ENCODE data around the gene PRX.
"Not testable (repeated sequence)": the region's sequence is repeated elsewhere in the genome, so short reads cannot be mapped to it uniquely, and the experiment has no call there.

PRX gene

GRCh38 chr19:40414542-40415535 lies 1.7 kb upstream of the PRX start:
- WGBS, 2 experiments (ENCODE audit: insufficient coverage in 2 of 2), result 86 to 93% methylated on average over 15 to 17 of the region's 21 CpGs
- no peaks in the 10 kb centered on the region for H3K9me3 ChIP-seq (ENCODE audit: control insufficient read depth, low read length)
- H3K4me3 ChIP-seq (ENCODE audit: extremely low read depth, insufficient read depth, low read length, poor library complexity, severe bottlenecking), result no peak overlapping the region
- H3K4me1 ChIP-seq (ENCODE audit: control insufficient read depth, insufficient read depth, low read length, poor library complexity, severe bottlenecking), result peaks cover 26% of the 10 kb centered on the region
- no peak overlapping the region for H3K27ac ChIP-seq (ENCODE audit: low read depth, low read length, severe bottlenecking)
- H3K36me3 ChIP-seq (ENCODE audit: control insufficient read depth, insufficient read depth, low read length), result no peaks in the 10 kb centered on the region

GRCh38 chr19:40412866-40413265 lies 312 bp downstream of the PRX start:
- Histone ChIP-seq H3K9me3 (ENCODE audit: control insufficient read depth, low read length) (no peaks in the 10 kb centered on the region), H3K4me3 (ENCODE audit: extremely low read depth, insufficient read depth, low read length, poor library complexity, severe bottlenecking) (no peak overlapping the region), H3K4me1 (ENCODE audit: control insufficient read depth, insufficient read depth, low read length, poor library complexity, severe bottlenecking) (peaks cover 25% of the 10 kb centered on the region), H3K36me3 (ENCODE audit: control insufficient read depth, insufficient read depth, low read length) (no peaks in the 10 kb centered on the region), H3K27ac (ENCODE audit: low read depth, low read length, severe bottlenecking) (no peak overlapping the region)
- 87 to 94% methylated on average over 3 to 4 of the region's 4 CpGs for WGBS, 2 experiments (ENCODE audit: insufficient coverage in 2 of 2)

- H3K4me3 ChIP-seq (ENCODE audit: extremely low read depth, insufficient read depth, low read length, poor library complexity, severe bottlenecking), result no peak overlapping the region
- 83 to 93% methylated on average over 5 to 7 of the region's 8 CpGs for WGBS, 2 experiments (ENCODE audit: insufficient coverage in 2 of 2)
- no peak overlapping the region for H3K27ac ChIP-seq (ENCODE audit: low read depth, low read length, severe bottlenecking)
- peaks cover 17% of the 10 kb centered on the region for H3K4me1 ChIP-seq (ENCODE audit: control insufficient read depth, insufficient read depth, low read length, poor library complexity, severe bottlenecking)
- no peaks in the 10 kb centered on the region for H3K9me3 ChIP-seq (ENCODE audit: control insufficient read depth, low read length)
- H3K36me3 ChIP-seq (ENCODE audit: control insufficient read depth, insufficient read depth, low read length), result no peaks in the 10 kb centered on the region
Measured at GRCh38 chr19:40411958-40412499, 1.1 kb downstream of the PRX start.

GRCh38 chr19:40411125-40411842 lies 1.9 kb downstream of the PRX start:
- Histone ChIP-seq H3K4me3 (ENCODE audit: extremely low read depth, insufficient read depth, low read length, poor library complexity, severe bottlenecking) (no peak overlapping the region), H3K9me3 (ENCODE audit: control insufficient read depth, low read length) (no peaks in the 10 kb centered on the region), H3K36me3 (ENCODE audit: control insufficient read depth, insufficient read depth, low read length) (no peaks in the 10 kb centered on the region), H3K4me1 (ENCODE audit: control insufficient read depth, insufficient read depth, low read length, poor library complexity, severe bottlenecking) (peaks cover 15% of the 10 kb centered on the region), H3K27ac (ENCODE audit: low read depth, low read length, severe bottlenecking) (no peak overlapping the region)
- 84 to 89% methylated on average over 15 to 16 of the region's 16 CpGs for WGBS, 2 experiments (ENCODE audit: insufficient coverage in 2 of 2)

- H3K4me1 ChIP-seq (ENCODE audit: control insufficient read depth, insufficient read depth, low read length, poor library complexity, severe bottlenecking), result peaks cover 15% of the 10 kb centered on the region
- 65 to 71% methylated on average over 6 of the region's 9 CpGs for WGBS, 2 experiments (ENCODE audit: insufficient coverage in 2 of 2)
- H3K9me3 ChIP-seq (ENCODE audit: control insufficient read depth, low read length), result no peaks in the 10 kb centered on the region
- no peaks in the 10 kb centered on the region for H3K36me3 ChIP-seq (ENCODE audit: control insufficient read depth, insufficient read depth, low read length)
- H3K4me3 ChIP-seq (ENCODE audit: extremely low read depth, insufficient read depth, low read length, poor library complexity, severe bottlenecking), result no peak overlapping the region
- H3K27ac ChIP-seq (ENCODE audit: low read depth, low read length, severe bottlenecking), result no peak overlapping the region
Measured at GRCh38 chr19:40410030-40410389, 3.2 kb downstream of the PRX start.

GRCh38 chr19:40408598-40408925 lies 4.6 kb downstream of the PRX start:
- WGBS, 2 experiments (ENCODE audit: insufficient coverage in 2 of 2), result 91 to 93% methylated on average over 3 to 7 of the region's 8 CpGs

GRCh38 chr19:40407714-40408597 lies 5.2 kb downstream of the PRX start:
- no peak overlapping the region for H3K27ac ChIP-seq (ENCODE audit: low read depth, low read length, severe bottlenecking)
- H3K36me3 ChIP-seq (ENCODE audit: control insufficient read depth, insufficient read depth, low read length), result no peaks in the 10 kb centered on the region
- no peak overlapping the region for H3K4me3 ChIP-seq (ENCODE audit: extremely low read depth, insufficient read depth, low read length, poor library complexity, severe bottlenecking)
- H3K9me3 ChIP-seq (ENCODE audit: control insufficient read depth, low read length), result no peaks in the 10 kb centered on the region
- WGBS, 2 experiments (ENCODE audit: insufficient coverage in 2 of 2), result 93 to 95% methylated on average over 17 to 22 of the region's 22 CpGs
- peaks cover 4% of the 10 kb centered on the region for H3K4me1 ChIP-seq (ENCODE audit: control insufficient read depth, insufficient read depth, low read length, poor library complexity, severe bottlenecking)

More at GRCh38 chr19:40408598-40408925, 4.6 kb downstream of the PRX start:
- not testable (repeated sequence) for H3K4me3 ChIP-seq (ENCODE audit: extremely low read depth, insufficient read depth, low read length, poor library complexity, severe bottlenecking); H3K36me3 ChIP-seq (ENCODE audit: control insufficient read depth, insufficient read depth, low read length); H3K27ac ChIP-seq (ENCODE audit: low read depth, low read length, severe bottlenecking); H3K4me1 ChIP-seq (ENCODE audit: control insufficient read depth, insufficient read depth, low read length, poor library complexity, severe bottlenecking); H3K9me3 ChIP-seq (ENCODE audit: control insufficient read depth, low read length)

- Histone ChIP-seq H3K4me3 (ENCODE audit: extremely low read depth, insufficient read depth, low read length, poor library complexity, severe bottlenecking) (peak overlapping the region; percentile 62), H3K36me3 (ENCODE audit: control insufficient read depth, insufficient read depth, low read length) (no peaks in the 10 kb centered on the region), H3K9me3 (ENCODE audit: control insufficient read depth, low read length) (no peaks in the 10 kb centered on the region), H3K27ac (ENCODE audit: low read depth, low read length, severe bottlenecking) (peak overlapping the region; percentile 77), H3K4me1 (ENCODE audit: control insufficient read depth, insufficient read depth, low read length, poor library complexity, severe bottlenecking) (no peaks in the 10 kb centered on the region)
- 2 to 6% methylated on average over 14 to 16 of the region's 41 CpGs for WGBS, 2 experiments (ENCODE audit: insufficient coverage in 2 of 2)
Measured at GRCh38 chr19:40403262-40403984, 9.8 kb downstream of the PRX start.

- Histone ChIP-seq H3K4me1 (ENCODE audit: control insufficient read depth, insufficient read depth, low read length, poor library complexity, severe bottlenecking) (no peaks in the 10 kb centered on the region), H3K36me3 (ENCODE audit: control insufficient read depth, insufficient read depth, low read length) (no peaks in the 10 kb centered on the region), H3K27ac (ENCODE audit: low read depth, low read length, severe bottlenecking) (no peak overlapping the region), H3K4me3 (ENCODE audit: extremely low read depth, insufficient read depth, low read length, poor library complexity, severe bottlenecking) (no peak overlapping the region), H3K9me3 (ENCODE audit: control insufficient read depth, low read length) (no peaks in the 10 kb centered on the region)
- WGBS, 2 experiments (ENCODE audit: insufficient coverage in 2 of 2), result 60 to 100% methylated on average over 1 to 2 of the region's 3 CpGs
Measured at GRCh38 chr19:40400559-40400958, 12.6 kb downstream of the PRX start.
